A549 treated with DMSO at 1 μM for 4 hours (cell line): Measurements from ENCODE around the gene CLEC10A. TPM values are rescaled to one million over a fixed set of nuclear protein-coding genes. Genes with fewer than 3 reads are reported as not detected.

Experiments
- total RNA-seq: library from RNA; stranded (reverse); fragments of 200-300 nt; extraction: Qiagen RNA extraction; gene quantifications from 5 replicates; pipeline ENCODE4 v1.2.3, GENCODE V29; 2022; ENCODE audit warnings: low read depth

CLEC10A gene, protein sequence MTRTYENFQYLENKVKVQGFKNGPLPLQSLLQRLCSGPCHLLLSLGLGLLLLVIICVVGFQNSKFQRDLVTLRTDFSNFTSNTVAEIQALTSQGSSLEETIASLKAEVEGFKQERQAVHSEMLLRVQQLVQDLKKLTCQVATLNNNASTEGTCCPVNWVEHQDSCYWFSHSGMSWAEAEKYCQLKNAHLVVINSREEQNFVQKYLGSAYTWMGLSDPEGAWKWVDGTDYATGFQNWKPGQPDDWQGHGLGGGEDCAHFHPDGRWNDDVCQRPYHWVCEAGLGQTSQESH
- not detected in 5 replicates for total RNA-seq

GRCh38 chr17:7079581-7080455, at the start of gene CLEC10A:
Gene CLEC10A, minus strand, starts transcription at chr17:7080251. Its CDS starts 1,439 bp downstream, at chr17:7078812.

DNA sequence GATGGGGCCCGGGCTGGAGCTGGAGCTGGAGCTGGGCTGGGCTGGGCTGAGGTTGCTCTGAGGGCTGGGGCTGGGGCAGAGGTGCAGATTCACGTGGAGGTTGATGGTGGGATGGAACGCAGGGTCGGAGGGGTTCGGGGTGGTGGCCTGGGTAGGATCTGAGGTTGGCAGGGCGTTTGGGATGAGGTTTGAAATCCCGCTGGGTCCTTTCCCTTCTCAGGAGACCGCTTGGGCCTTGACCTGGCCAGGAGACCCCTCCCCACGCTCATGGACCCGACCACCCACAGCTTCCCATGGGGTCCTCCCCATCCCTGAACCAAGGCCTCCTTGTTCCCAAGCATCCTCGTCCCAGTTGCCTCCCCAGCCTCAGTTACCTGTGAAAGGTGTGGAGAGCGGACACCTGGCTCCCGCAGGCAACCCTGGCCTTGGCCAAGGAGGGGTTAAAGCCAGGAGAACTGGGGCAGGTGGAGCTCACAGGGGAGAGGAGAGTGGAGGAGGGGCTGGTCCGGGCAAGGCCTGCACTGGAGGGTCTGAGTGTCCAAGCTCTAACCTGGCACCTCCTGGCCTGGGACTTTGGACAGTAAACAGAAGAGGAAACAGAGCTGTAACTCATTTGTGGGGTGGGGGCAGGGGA, 34.3 kb upstream of the CLEC10A start, which contains the start of gene ASGR2:
ASGR2 (minus strand) TSS at position 582 of the 634 bp plus-strand sequence. CDS start 582 bp downstream, outside the sequence.

DNA sequence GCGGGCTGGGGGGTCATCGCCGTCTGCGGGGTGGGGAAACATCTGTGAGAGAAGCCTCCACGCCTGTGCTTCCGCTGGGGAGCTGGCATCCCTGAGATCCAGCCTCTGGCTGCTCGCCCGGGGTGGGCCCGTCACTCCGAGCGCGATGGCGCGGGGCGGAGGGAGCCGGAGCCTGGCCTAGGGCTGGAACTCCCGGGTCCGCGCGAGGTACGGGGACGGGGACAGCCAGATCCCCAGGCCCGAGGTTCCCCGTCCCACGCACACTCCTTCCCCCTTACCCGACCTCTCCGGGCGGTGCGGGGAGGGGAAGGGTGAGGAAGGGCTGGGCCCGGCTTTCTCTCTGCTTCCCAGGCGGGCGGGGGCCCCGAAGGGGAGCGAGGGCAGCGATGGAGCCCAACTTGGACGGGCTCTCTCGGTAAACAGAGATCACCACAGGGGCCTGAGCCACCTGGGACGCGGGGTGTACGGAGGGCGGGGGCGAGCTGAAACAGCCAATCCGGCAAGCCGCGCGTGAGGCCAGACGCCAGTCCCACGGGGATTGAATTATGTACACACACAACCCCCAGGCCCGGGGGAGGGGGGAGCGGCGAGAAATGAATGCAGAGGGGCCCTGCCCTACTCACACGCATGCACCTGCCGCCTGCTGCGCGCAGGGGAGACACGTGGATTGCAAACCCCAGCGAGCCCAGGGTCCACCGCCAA, 36.4 kb downstream of the CLEC10A start, which contains the start of gene SLC16A11:
SLC16A11 (minus strand) TSS at position 596 of the 702 bp plus-strand sequence; CDS start at position 17, 579 bp downstream.

GRCh38 chr17:7035591-7036368, 44.3 kb downstream of the CLEC10A start, which contains the start of gene SLC16A13:
Gene SLC16A13, plus strand, starts transcription at chr17:7036015. Its CDS starts 368 bp downstream, at chr17:7036383.

Other genes with a start within 250 kb of the CLEC10A start
- 0.05 TPM in 1 of 5 replicates, not detected in the others for gene TEKT1, start 248.5 kb downstream of the CLEC10A start, total RNA-seq
- not detected in 5 replicates for gene ALOX12, start 84.2 kb downstream of the CLEC10A start, total RNA-seq
- gene RNASEK, start 67.6 kb downstream of the CLEC10A start, total RNA-seq = 444 to 509 TPM (median 460 TPM) in 5 replicates
- 0.09 TPM in 1 of 5 replicates, not detected in the others for gene BCL6B, start 57.2 kb downstream of the CLEC10A start, total RNA-seq
- 8.0 to 13.7 TPM (median 11.4 TPM) in 5 replicates for gene SLC16A13, start 44.2 kb downstream of the CLEC10A start, total RNA-seq
- gene SLC16A11, start 36.2 kb downstream of the CLEC10A start, total RNA-seq = not detected in 5 replicates
- 0.07 to 0.19 TPM in 2 of 5 replicates, not detected in the others for gene ASGR2, start 34.6 kb upstream of the CLEC10A start, total RNA-seq
- 1.1 to 1.7 TPM (median 1.2 TPM) in 5 replicates for gene ASGR1, start 99.1 kb upstream of the CLEC10A start, total RNA-seq
- gene DLG4, start 139.6 kb upstream of the CLEC10A start, total RNA-seq = 7.3 to 9.7 TPM (median 8.5 TPM) in 5 replicates
- 339 to 466 TPM (median 425 TPM) in 5 replicates for gene ACADVL, start 139.7 kb upstream of the CLEC10A start, total RNA-seq
- gene DVL2, start 154.3 kb upstream of the CLEC10A start, total RNA-seq = 31.4 to 43.0 TPM (median 35.3 TPM) in 5 replicates
- gene PHF23, start 159.2 kb upstream of the CLEC10A start, total RNA-seq = 90.3 to 102 TPM (median 93.3 TPM) in 5 replicates
- gene GABARAP, start 162.2 kb upstream of the CLEC10A start, total RNA-seq = 605 to 729 TPM (median 704 TPM) in 5 replicates
- gene CTDNEP1, start 171.5 kb upstream of the CLEC10A start, total RNA-seq = 208 to 246 TPM (median 226 TPM) in 5 replicates
- 116 to 129 TPM (median 124 TPM) in 5 replicates for gene ELP5, start 172.0 kb upstream of the CLEC10A start, total RNA-seq
- 0.63 to 0.91 TPM (median 0.76 TPM) in 5 replicates for gene CLDN7, start 182.2 kb upstream of the CLEC10A start, total RNA-seq
- gene SLC2A4, start 201.5 kb upstream of the CLEC10A start, total RNA-seq = 0.13 to 0.27 TPM (median 0.16 TPM) in 5 replicates
- 0.40 to 0.60 TPM (median 0.53 TPM) in 5 replicates for gene YBX2, start 214.4 kb upstream of the CLEC10A start, total RNA-seq
- 1,614 to 1,831 TPM (median 1,704 TPM) in 5 replicates for gene EIF5A, start 227.4 kb upstream of the CLEC10A start, total RNA-seq
- gene GPS2, start 235.1 kb upstream of the CLEC10A start, total RNA-seq = 75.1 to 106 TPM (median 95.2 TPM) in 5 replicates
- gene NEURL4, start 249.1 kb upstream of the CLEC10A start, total RNA-seq = 27.1 to 33.9 TPM (median 31.9 TPM) in 5 replicates